IMR-90 (cell line): Measurements from ENCODE around the gene DRD3. TPM values are rescaled to one million over a fixed set of nuclear protein-coding genes. Genes with fewer than 3 reads are reported as not detected.

Experiments used
- ATAC-seq: fragments of 200-7000 bp; cut with Tn5 transposase; 2 replicates; pipeline ENCODE4 v1.9.1; 2020; ENCODE audit warnings: low read depth, mild to moderate bottlenecking, moderate library complexity
- BruUV-seq: library from RNA; stranded (reverse); fragments of 400-500 nt; replicated peaks from 2 replicates; lab custom pipeline; 2021; lab: Mats Ljungman, UMichigan
- CTCF ChIA-PET: fragments of 300-600 bp; formaldehyde crosslinking; extraction: SDS; loops from one replicate; lab custom pipeline; 2021; ENCODE audit warnings: antibody characterized with exemption; lab: Yijun Ruan, JAX
- POLR2A ChIA-PET: fragments of 300-600 bp; sonication (Branson Sonifier 250); formaldehyde crosslinking; loops from one replicate; lab custom pipeline; 2022; ENCODE audit warnings: antibody characterized with exemption; ENCODE audit not compliant: unreplicated experiment; lab: Charles Lee
- DNase-seq: peaks from one replicate; pipeline ENCODE4 v3.0.0; 2013
- H2AFZ ChIP-seq: replicated peaks from 2 replicates; pipeline ENCODE3; 2013; ENCODE audit warnings: low read length, mild to moderate bottlenecking; ENCODE audit not compliant: poor library complexity
- H2AK5ac ChIP-seq: 2 replicates; pipeline ENCODE4 v1.6.1; 2013; ENCODE audit warnings: low read depth, low read length, inconsistent platforms
- H2AK9ac ChIP-seq: replicated peaks from 2 replicates; pipeline ENCODE3; 2013; ENCODE audit warnings: mild to moderate bottlenecking, low read depth, low read length, moderate library complexity; ENCODE audit not compliant: poor library complexity
- H2BK120ac ChIP-seq: 2 replicates; pipeline ENCODE4 v1.6.1; 2013; ENCODE audit warnings: low read depth, low read length, inconsistent platforms
- H2BK15ac ChIP-seq: 3 replicates; pipeline ENCODE4 v1.6.1; 2013; ENCODE audit warnings: low read depth, low read length, inconsistent platforms
- H2BK20ac ChIP-seq: 2 replicates; pipeline ENCODE4 v1.6.1; 2013; ENCODE audit warnings: low read depth, mild to moderate bottlenecking, inconsistent platforms, low read length, moderate library complexity
- H2BK5ac ChIP-seq: 2 replicates; pipeline ENCODE4 v1.6.1; 2013; ENCODE audit warnings: mild to moderate bottlenecking, low read depth, low read length, inconsistent platforms; ENCODE audit not compliant: poor library complexity, severe bottlenecking
- H3K14ac ChIP-seq: replicated peaks from 2 replicates; pipeline ENCODE4 v1.6.1; 2013; ENCODE audit warnings: low read depth, low read length, inconsistent platforms
- H3K18ac ChIP-seq: 2 replicates; pipeline ENCODE4 v1.6.1; 2013; ENCODE audit warnings: low read depth, low read length, control low read depth
- H3K23ac ChIP-seq: 2 replicates; pipeline ENCODE4 v1.6.1; 2013; ENCODE audit warnings: low read depth, low read length, inconsistent platforms
- H3K27ac ChIP-seq: 2 replicates; pipeline ENCODE4 v1.5.1; 2013; ENCODE audit warnings: mild to moderate bottlenecking, control low read depth, low read length; ENCODE audit not compliant: insufficient read depth
- H3K27me3 ChIP-seq: 2 replicates; pipeline ENCODE4 v1.6.1; 2013; ENCODE audit warnings: low read length; ENCODE audit not compliant: control insufficient read depth, insufficient read depth
- H3K36me3 ChIP-seq: 2 replicates; pipeline ENCODE4 v1.6.1; 2013; ENCODE audit warnings: low read length, mixed read lengths; ENCODE audit not compliant: control insufficient read depth, insufficient read depth
- H3K4ac ChIP-seq: 2 replicates; pipeline ENCODE4 v1.6.1; 2013; ENCODE audit warnings: low read depth, low read length, inconsistent platforms
- H3K4me1 ChIP-seq: 2 replicates; pipeline ENCODE4 v1.6.1; 2013; ENCODE audit warnings: low read length, mixed read lengths; ENCODE audit not compliant: control insufficient read depth, insufficient read depth
- H3K4me2 ChIP-seq: 2 replicates; pipeline ENCODE4 v1.6.1; 2013; ENCODE audit warnings: low read depth, mild to moderate bottlenecking, control low read depth, low read length, moderate library complexity
- H3K4me3 ChIP-seq: 2 replicates; pipeline ENCODE4 v1.5.1; 2013; ENCODE audit warnings: low read depth, mild to moderate bottlenecking, control low read depth, low read length, moderate library complexity; ENCODE audit not compliant: insufficient read depth
- H3K56ac ChIP-seq: 2 replicates; pipeline ENCODE4 v1.6.1; 2013; ENCODE audit warnings: low read length, inconsistent platforms; ENCODE audit not compliant: insufficient read depth; ENCODE audit errors: extremely low read depth
- H3K79me1 ChIP-seq, 2 experiments: 2 replicates each; pipeline ENCODE4 v1.6.1; 2013; ENCODE audit warnings: low read length in 2 of 2, inconsistent platforms in 1 of 2, low read depth in 1 of 2
- H3K9ac ChIP-seq: 2 replicates; pipeline ENCODE4 v1.6.1; 2013; ENCODE audit warnings: low read depth, low read length, control low read depth
- H3K9me1 ChIP-seq: 2 replicates; pipeline ENCODE4 v1.6.1; 2013; ENCODE audit warnings: low read length, inconsistent platforms; ENCODE audit not compliant: insufficient read depth
- H3K9me3 ChIP-seq: 2 replicates; pipeline ENCODE4 v1.6.1; 2013; ENCODE audit warnings: low read length; ENCODE audit not compliant: control insufficient read depth, insufficient read depth
- H4K20me1 ChIP-seq: 2 replicates; pipeline ENCODE4 v1.6.1; 2013; ENCODE audit warnings: low read length, inconsistent platforms; ENCODE audit not compliant: insufficient read depth
- H4K5ac ChIP-seq: 2 replicates; pipeline ENCODE4 v1.6.1; 2013; ENCODE audit warnings: mild to moderate bottlenecking, low read depth, low read length, control low read depth
- H4K8ac ChIP-seq, 2 experiments: 2 replicates each; pipeline ENCODE4 v1.6.1; 2013; ENCODE audit warnings: low read depth in 2 of 2, low read length in 2 of 2, control low read depth in 1 of 2, inconsistent platforms in 1 of 2
- H4K91ac ChIP-seq: 2 replicates; pipeline ENCODE4 v1.6.1; 2013; ENCODE audit warnings: low read depth, low read length, inconsistent platforms; ENCODE audit not compliant: insufficient read depth
- CEBPB ChIP-seq: IDR thresholded peaks from 2 replicates; pipeline ENCODE4 v1.6.1; 2012; ENCODE audit warnings: low read depth, low read length, improper control_type of control experiment
- CHD1 ChIP-seq: IDR thresholded peaks from 2 replicates; pipeline ENCODE4 v1.6.1; 2012; ENCODE audit warnings: low read depth, low read length, improper control_type of control experiment
- MAFK ChIP-seq: IDR thresholded peaks from 2 replicates; pipeline ENCODE4 v1.6.1; 2012; ENCODE audit warnings: low read depth, low read length, improper control_type of control experiment
- MAZ ChIP-seq: IDR thresholded peaks from 2 replicates; pipeline ENCODE4 v1.6.1; 2012; ENCODE audit warnings: low read depth, mild to moderate bottlenecking, low read length, improper control_type of control experiment, moderate library complexity, borderline replicate concordance
- MXI1 ChIP-seq: IDR thresholded peaks from 2 replicates; pipeline ENCODE4 v1.6.1; 2012; ENCODE audit warnings: low read depth, mild to moderate bottlenecking, low read length, moderate library complexity, borderline replicate concordance
- NFE2L2 ChIP-seq: fragments of 150-350 bp; IDR thresholded peaks from 2 replicates; pipeline ENCODE4 v1.6.1; 2016; ENCODE audit warnings: low read depth, mild to moderate bottlenecking, low read length
- POLR2A ChIP-seq: IDR thresholded peaks from 2 replicates; pipeline ENCODE4 v1.6.1; 2012; ENCODE audit warnings: mild to moderate bottlenecking, low read depth, low read length
- RCOR1 ChIP-seq: IDR thresholded peaks from 2 replicates; pipeline ENCODE4 v1.6.1; 2012; ENCODE audit warnings: mild to moderate bottlenecking, low read length, improper control_type of control experiment; ENCODE audit not compliant: insufficient replicate concordance
- RFX5 ChIP-seq: IDR thresholded peaks from 2 replicates; pipeline ENCODE4 v1.8.0; 2012; ENCODE audit warnings: low read depth, mild to moderate bottlenecking, low read length, moderate library complexity
- SMC3 ChIP-seq: fragments of 150-350 bp; IDR thresholded peaks from 2 replicates; pipeline ENCODE4 v1.6.1; 2016; ENCODE audit warnings: low read depth, mild to moderate bottlenecking, antibody characterized with exemption, low read length, moderate library complexity
- USF2 ChIP-seq: fragments of 150-350 bp; IDR thresholded peaks from 2 replicates; pipeline ENCODE4 v1.6.1; 2017; ENCODE audit warnings: mild to moderate bottlenecking, antibody characterized with exemption, low read length, low read depth
- WGBS, 2 experiments: methylation state at CpG; one replicate each; pipeline versions ENCODE4 v1.1.5 to v1.1.7; 2013; ENCODE audit warnings: missing lambda C conversion rate in 2 of 2; ENCODE audit not compliant: insufficient read length in 1 of 2; ENCODE audit errors: extremely low coverage in 2 of 2; 5-methylcytosine and 5-hydroxymethylcytosine counted together
- dilution Hi-C: fragments of 300-500 bp; cut with HindIII; formaldehyde crosslinking; loops from one replicate; pipeline ENCODE4 v1.14.3; 2018; ENCODE audit warnings: low sequenced_read_pairs; ENCODE audit not compliant: unreplicated experiment
- in situ Hi-C: fragments of 300-500 bp; cut with MboI; formaldehyde crosslinking; loops from 3 replicates; pipeline ENCODE4 v1.14.3; 2019; ENCODE audit warnings: low sequenced_read_pairs, inconsistent platforms, mixed read lengths
- intact Hi-C: fragments of 100-400 bp; cut with micrococcal nuclease; formaldehyde crosslinking; loops from 2 replicates; pipeline ENCODE4 v1.10.0; 2022
- polyA plus RNA-seq, 3 experiments: library from polyadenylated mRNA; depleted of rRNA; stranded (reverse); fragments of >200 nt; gene quantifications; 2 replicates each; pipeline ENCODE4 v1.2.3, GENCODE V29; 2012; ENCODE audit warnings: low replicate concordance in 1 of 3
- total RNA-seq: library from RNA; depleted of rRNA; stranded (reverse); fragments of >200 nt; gene quantifications from 2 replicates; pipeline ENCODE4 v1.2.3, GENCODE V29; 2012
- TF ChIP-seq, protein P1 (sequence below): conservative IDR thresholded peaks from 2 replicates; pipeline ENCODE4 v1.5.1; 2012; ENCODE audit warnings: mild to moderate bottlenecking, low read depth, low read length, improper control_type of control experiment
- TF ChIP-seq, protein P2 (sequence below): fragments of 150-350 bp; IDR thresholded peaks from 2 replicates; pipeline ENCODE4 v1.6.1; 2016; ENCODE audit warnings: low read depth, mild to moderate bottlenecking, low read length, moderate library complexity, borderline replicate concordance

Gene DRD3
- total and polyA plus RNA-seq, 2 of the 4 experiments (the other 2 are of a cell fraction): not detected

DNA sequence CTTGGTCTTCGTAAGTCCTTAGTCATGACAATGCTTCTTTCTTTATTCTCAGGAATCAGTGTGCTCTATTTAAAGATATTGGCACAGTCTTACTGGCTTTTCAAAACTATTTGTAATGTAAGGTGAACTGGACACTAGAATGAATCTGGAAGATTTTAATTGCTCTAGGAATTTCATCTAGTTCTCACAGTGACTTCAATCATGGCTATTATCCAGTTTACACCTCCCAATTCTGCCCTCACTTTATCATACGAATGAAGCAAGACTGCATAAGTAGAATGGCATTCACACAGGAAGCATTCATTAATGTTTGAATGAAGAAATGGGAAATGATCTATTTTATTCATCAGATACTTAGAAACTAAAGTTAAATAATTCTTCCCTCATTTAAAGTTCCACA lies 26.7 kb upstream of the DRD3 start:
- Histone ChIP-seq H3K9ac (no peak overlapping the region), H2BK5ac (no peak overlapping the region), H3K23ac (no peak overlapping the region), H3K9me3 (no peaks in the 10 kb centered on the region), H2BK15ac (no peak overlapping the region), H3K27ac (no peak overlapping the region), H3K4ac (no peak overlapping the region), H2BK120ac (no peak overlapping the region), H3K56ac (no peak overlapping the region), H3K4me2 (no peak overlapping the region), H3K18ac (no peak overlapping the region), H4K91ac (no peak overlapping the region), H3K4me3 (no peak overlapping the region), H2BK20ac (no peak overlapping the region), H4K8ac (no peak overlapping the region), H3K14ac (no peak overlapping the region), H2AFZ (no peak overlapping the region), H3K27me3 (peaks cover 6% of the 10 kb centered on the region), H4K5ac (no peak overlapping the region), H3K36me3 (no peaks in the 10 kb centered on the region), H2AK9ac (no peak overlapping the region), H2AK5ac (no peak overlapping the region), H3K79me1 (no peaks in the 10 kb centered on the region), H3K9me1 (no peaks in the 10 kb centered on the region), H3K4me1 (no peaks in the 10 kb centered on the region), H4K20me1 (no peaks in the 10 kb centered on the region)
- DNase-seq (no peak), ATAC-seq (no peak)
- TF ChIP-seq SMC3: no peak
- TF ChIP-seq MXI1: no peak
- no peak for TF ChIP-seq MAZ
- TF ChIP-seq, protein P1, sequence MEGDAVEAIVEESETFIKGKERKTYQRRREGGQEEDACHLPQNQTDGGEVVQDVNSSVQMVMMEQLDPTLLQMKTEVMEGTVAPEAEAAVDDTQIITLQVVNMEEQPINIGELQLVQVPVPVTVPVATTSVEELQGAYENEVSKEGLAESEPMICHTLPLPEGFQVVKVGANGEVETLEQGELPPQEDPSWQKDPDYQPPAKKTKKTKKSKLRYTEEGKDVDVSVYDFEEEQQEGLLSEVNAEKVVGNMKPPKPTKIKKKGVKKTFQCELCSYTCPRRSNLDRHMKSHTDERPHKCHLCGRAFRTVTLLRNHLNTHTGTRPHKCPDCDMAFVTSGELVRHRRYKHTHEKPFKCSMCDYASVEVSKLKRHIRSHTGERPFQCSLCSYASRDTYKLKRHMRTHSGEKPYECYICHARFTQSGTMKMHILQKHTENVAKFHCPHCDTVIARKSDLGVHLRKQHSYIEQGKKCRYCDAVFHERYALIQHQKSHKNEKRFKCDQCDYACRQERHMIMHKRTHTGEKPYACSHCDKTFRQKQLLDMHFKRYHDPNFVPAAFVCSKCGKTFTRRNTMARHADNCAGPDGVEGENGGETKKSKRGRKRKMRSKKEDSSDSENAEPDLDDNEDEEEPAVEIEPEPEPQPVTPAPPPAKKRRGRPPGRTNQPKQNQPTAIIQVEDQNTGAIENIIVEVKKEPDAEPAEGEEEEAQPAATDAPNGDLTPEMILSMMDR: no peak
- TF ChIP-seq, protein P2, sequence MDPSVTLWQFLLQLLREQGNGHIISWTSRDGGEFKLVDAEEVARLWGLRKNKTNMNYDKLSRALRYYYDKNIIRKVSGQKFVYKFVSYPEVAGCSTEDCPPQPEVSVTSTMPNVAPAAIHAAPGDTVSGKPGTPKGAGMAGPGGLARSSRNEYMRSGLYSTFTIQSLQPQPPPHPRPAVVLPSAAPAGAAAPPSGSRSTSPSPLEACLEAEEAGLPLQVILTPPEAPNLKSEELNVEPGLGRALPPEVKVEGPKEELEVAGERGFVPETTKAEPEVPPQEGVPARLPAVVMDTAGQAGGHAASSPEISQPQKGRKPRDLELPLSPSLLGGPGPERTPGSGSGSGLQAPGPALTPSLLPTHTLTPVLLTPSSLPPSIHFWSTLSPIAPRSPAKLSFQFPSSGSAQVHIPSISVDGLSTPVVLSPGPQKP: no peak
- TF ChIP-seq RFX5: no peak
- TF ChIP-seq CHD1: no peak
- no peak for TF ChIP-seq POLR2A
- no peak for TF ChIP-seq RCOR1
- no peak for TF ChIP-seq MAFK
- TF ChIP-seq CEBPB: no peak
- no peak for TF ChIP-seq NFE2L2
- no peak for TF ChIP-seq USF2
- in situ Hi-C loops (no loop called here), intact Hi-C loops (no loop called here), dilution Hi-C loops (no loop called here)
- CTCF ChIA-PET: interaction anchor here (2.3 kb wide), 1 partner anchor 8 kb away, joined by 7 read pairs; no protein-coding TSS in a partner anchor
- no TSS peak for BruUV-seq
- POLR2A ChIA-PET: no interaction called here
- WGBS, 2 experiments: no CpG with 5 or more reads among the region's 2 CpGs
